Measurements from ENCODE around the gene NPM1. TPM values are rescaled to one million over a fixed set of nuclear protein-coding genes. Genes with fewer than 3 reads are reported as not detected.

Gene NPM1
- total and polyA plus RNA-seq, 2 of the 13 experiments (the other 11 are each of a cell fraction or from before 2014, with no cell fraction given) = 2,047 to 3,353 TPM

DNA sequence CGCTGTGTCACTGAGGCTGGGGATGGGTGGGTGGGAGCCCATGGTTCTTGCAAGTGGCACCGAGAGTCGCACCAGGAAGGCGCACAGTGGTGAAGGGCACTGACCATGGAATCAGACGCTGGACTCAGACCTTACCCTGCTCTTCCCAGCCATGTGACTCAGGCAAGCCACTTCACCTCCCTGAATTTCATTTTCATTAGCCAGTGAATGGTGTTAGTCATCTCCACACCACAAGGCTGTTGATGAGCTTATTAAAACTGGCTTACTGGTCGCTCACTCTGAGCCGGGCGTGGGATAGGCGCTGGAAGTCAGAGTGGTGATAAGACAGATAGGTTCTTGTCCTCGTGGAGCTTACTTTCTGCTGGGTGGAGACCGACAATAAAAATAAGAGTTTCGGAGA, 56.9 kb downstream of the NPM1 start:
- no peak for FAIRE-seq
- Histone ChIP-seq H3K27ac (ENCODE audit: extremely low read length, insufficient read depth, low read length) (no peak overlapping the region), H3K79me2 (ENCODE audit: insufficient read depth, low read length) (no peaks in the 10 kb centered on the region), H3K27me3 (ENCODE audit: control insufficient read depth in 1 of 2, insufficient read depth in 2 of 2, low read length in 2 of 2) (peaks cover 2 to 28% of the 10 kb centered on the region in 2 experiments; a peak in 2 of 5 replicates), H3K4me3 (replicated peaks in 1 of 3; ENCODE audit: insufficient read depth in 1 of 3, low read depth in 2 of 3, low read length in 3 of 3) (no peak overlapping the region), H3K36me3 (replicated peaks in 1 of 2; ENCODE audit: control insufficient read depth in 1 of 2, insufficient read depth in 2 of 2, low read length in 2 of 2) (no peaks in the 10 kb centered on the region), H3K4me2 (ENCODE audit: low read depth, low read length) (no peak overlapping the region), H2AFZ (ENCODE audit: low read length) (no peak overlapping the region), H3K9me3 (ENCODE audit: low read length) (no peaks in the 10 kb centered on the region), H3K4me1 (ENCODE audit: insufficient read depth, low read length) (no peaks in the 10 kb centered on the region), H3K9ac (ENCODE audit: insufficient read depth, low read depth, low read length) (no peak overlapping the region), H4K20me1 (ENCODE audit: insufficient read depth, low read length) (no peaks in the 10 kb centered on the region)
- TF ChIP-seq, protein P1, sequence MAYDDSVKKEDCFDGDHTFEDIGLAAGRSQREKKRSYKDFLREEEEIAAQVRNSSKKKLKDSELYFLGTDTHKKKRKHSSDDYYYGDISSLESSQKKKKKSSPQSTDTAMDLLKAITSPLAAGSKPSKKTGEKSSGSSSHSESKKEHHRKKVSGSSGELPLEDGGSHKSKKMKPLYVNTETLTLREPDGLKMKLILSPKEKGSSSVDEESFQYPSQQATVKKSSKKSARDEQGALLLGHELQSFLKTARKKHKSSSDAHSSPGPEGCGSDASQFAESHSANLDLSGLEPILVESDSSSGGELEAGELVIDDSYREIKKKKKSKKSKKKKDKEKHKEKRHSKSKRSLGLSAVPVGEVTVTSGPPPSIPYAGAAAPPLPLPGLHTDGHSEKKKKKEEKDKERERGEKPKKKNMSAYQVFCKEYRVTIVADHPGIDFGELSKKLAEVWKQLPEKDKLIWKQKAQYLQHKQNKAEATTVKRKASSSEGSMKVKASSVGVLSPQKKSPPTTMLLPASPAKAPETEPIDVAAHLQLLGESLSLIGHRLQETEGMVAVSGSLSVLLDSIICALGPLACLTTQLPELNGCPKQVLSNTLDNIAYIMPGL (CRISPR knock-in tag; IDR thresholded peaks at IDR 0.05; ENCODE audit: borderline replicate concordance in 1 of 2, low read depth in 1 of 2) = no peak
- no peak for TF ChIP-seq ZNF576 (CRISPR knock-in tag; IDR thresholded peaks at IDR 0.05)
- no peak for TF ChIP-seq ZNF564 (CRISPR knock-in tag; IDR thresholded peaks at IDR 0.05)
- TF ChIP-seq, protein P2, sequence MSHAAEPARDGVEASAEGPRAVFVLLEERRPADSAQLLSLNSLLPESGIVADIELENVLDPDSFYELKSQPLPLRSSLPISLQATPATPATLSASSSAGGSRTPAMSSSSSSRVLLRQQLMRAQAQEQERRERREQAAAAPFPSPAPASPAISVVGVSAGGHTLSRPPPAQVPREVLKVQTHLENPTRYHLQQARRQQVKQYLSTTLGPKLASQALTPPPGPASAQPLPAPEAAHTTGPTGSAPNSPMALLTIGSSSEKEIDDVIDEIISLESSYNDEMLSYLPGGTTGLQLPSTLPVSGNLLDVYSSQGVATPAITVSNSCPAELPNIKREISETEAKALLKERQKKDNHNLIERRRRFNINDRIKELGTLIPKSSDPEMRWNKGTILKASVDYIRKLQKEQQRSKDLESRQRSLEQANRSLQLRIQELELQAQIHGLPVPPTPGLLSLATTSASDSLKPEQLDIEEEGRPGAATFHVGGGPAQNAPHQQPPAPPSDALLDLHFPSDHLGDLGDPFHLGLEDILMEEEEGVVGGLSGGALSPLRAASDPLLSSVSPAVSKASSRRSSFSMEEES (CRISPR knock-in tag; IDR thresholded peaks at IDR 0.05) = no peak
- TF ChIP-seq HOXD1 (CRISPR knock-in tag; IDR thresholded peaks at IDR 0.05) = no peak
- no peak for TF ChIP-seq ZNF260 (CRISPR knock-in tag; IDR thresholded peaks at IDR 0.05; ENCODE audit: borderline replicate concordance, low read depth)
- TF ChIP-seq ZNF430 (CRISPR knock-in tag; IDR thresholded peaks at IDR 0.05) = no peak
- TF ChIP-seq JUN (CRISPR knock-in tag; IDR thresholded peaks at IDR 0.05) = no peak
- in situ Hi-C loops (cut with HindIII; ENCODE audit: extremely low pct_ligation_motif_present, low pct_unique_long_range_greater_than_20kb) = no loop called here
- intact Hi-C loops (cut with micrococcal nuclease; ENCODE audit: unreplicated experiment) = no loop called here
- ChIA-PET POLR2A (no interaction called here), CTCF (ENCODE audit: low intra/inter-chr PET ratio, low total read pairs) (no interaction called here)
- DNase-seq (ENCODE audit: low spot score) = no peak
- WGBS (ENCODE audit: low lambda C conversion rate) = 52% methylated on average over 12 of the region's 12 CpGs
- ATAC-seq = no peak
- BruUV-seq (replicated peaks) = no TSS peak

Measured in HepG2 (cell line).